Neuron (in vitro differentiated cells): ENCODE results near the gene CORO2B.

Experiments
- H2AFZ ChIP-seq: one replicate; pipeline ENCODE4 v1.6.1; 2013; ENCODE audit warnings: low read depth, mild to moderate bottlenecking, inconsistent platforms, low read length, moderate library complexity
- H3K27me3 ChIP-seq: one replicate; pipeline ENCODE4 v1.6.1; 2013; ENCODE audit warnings: low read length; ENCODE audit not compliant: insufficient read depth
- H3K36me3 ChIP-seq: one replicate; pipeline ENCODE4 v1.6.1; 2013; ENCODE audit warnings: low read length; ENCODE audit not compliant: insufficient read depth
- H3K4me1 ChIP-seq: one replicate; pipeline ENCODE4 v1.6.1; 2013; ENCODE audit warnings: low read length; ENCODE audit not compliant: insufficient read depth
- H3K4me3 ChIP-seq: 2 replicates; pipeline ENCODE4 v1.5.1; 2013; ENCODE audit warnings: mild to moderate bottlenecking, low read length, moderate library complexity
- H3K9me3 ChIP-seq: one replicate; pipeline ENCODE4 v1.6.1; 2013; ENCODE audit warnings: low read length

Gene CORO2B

DNA sequence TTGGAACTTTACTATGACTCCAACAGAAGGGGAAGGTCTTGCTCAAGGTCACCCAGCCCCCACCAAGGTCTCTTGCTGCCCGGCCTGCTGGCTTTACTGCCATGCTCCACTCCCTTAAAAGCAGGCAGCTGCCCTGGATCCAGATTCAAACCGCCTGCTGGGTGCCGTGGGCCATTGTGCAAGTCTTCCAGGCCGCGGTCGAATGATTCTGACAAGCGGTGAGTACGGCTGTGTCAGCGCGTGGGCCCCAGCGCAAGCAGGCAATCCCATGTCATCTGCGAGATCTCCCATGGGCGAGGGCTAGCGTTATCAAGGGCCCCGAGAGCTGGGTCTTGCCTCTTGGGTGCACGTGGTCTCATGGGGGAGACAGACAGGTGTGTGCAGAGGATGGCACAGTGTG is 37.6 kb downstream of the CORO2B start:
- peaks cover 28% of the 10 kb centered on the region for H3K4me1 ChIP-seq
- no peaks in the 10 kb centered on the region for H3K36me3 ChIP-seq
- no peaks in the 10 kb centered on the region for H3K27me3 ChIP-seq
- no peak overlapping the region for H2AFZ ChIP-seq
- H3K9me3 ChIP-seq = no peaks in the 10 kb centered on the region
- no peak overlapping the region for H3K4me3 ChIP-seq

DNA sequence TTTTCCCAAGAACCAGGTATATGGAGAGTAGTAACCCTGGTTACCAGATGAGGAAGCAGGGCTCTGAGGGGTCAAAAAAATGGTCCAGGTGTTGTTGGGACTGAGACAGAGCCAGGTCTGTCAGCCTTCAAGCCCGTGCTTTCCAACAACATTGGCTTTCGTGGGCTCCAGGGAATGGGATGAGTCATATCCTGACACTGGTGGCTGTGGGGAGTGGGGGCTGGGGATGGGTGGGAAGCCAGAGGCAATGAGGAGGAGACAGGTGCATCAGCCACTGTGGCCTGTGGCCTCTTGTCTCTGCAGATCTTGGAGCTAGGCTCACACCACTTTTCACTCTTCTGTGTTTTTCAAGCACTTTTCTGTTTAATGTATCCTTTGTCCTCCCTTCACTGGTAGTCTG is 38.2 kb downstream of the CORO2B start:
- no peaks in the 10 kb centered on the region for H3K36me3 ChIP-seq
- H3K4me1 ChIP-seq = peaks cover 28% of the 10 kb centered on the region
- H3K27me3 ChIP-seq = no peaks in the 10 kb centered on the region
- no peak overlapping the region for H2AFZ ChIP-seq
- H3K9me3 ChIP-seq = no peaks in the 10 kb centered on the region
- no peak overlapping the region for H3K4me3 ChIP-seq

DNA sequence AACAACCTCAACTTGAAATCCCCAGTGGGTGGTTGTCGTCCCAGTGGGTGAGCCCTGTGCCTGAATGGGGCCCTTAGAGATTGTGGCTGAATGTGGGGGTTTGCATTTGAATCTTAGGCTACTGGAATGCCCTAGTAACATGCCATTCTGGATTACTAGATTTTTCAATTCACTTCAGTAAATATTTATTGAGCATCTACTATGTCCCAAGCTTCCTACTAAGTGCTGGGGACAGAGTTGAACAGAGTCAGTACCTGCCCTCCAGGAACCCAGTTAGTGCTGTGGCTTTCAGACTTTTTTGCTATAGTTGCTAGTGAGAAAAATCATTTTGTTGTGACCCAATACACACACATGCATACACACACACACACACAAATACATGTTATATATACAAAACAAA is 39.0 kb downstream of the CORO2B start:
- no peak overlapping the region for H2AFZ ChIP-seq
- peaks cover 28% of the 10 kb centered on the region for H3K4me1 ChIP-seq
- no peak overlapping the region for H3K4me3 ChIP-seq
- no peaks in the 10 kb centered on the region for H3K36me3 ChIP-seq
- no peaks in the 10 kb centered on the region for H3K9me3 ChIP-seq
- H3K27me3 ChIP-seq = no peaks in the 10 kb centered on the region

- no peaks in the 10 kb centered on the region for H3K9me3 ChIP-seq
- H3K4me1 ChIP-seq = peaks cover 28% of the 10 kb centered on the region
- no peaks in the 10 kb centered on the region for H3K27me3 ChIP-seq
- no peak overlapping the region for H3K4me3 ChIP-seq
- no peak overlapping the region for H2AFZ ChIP-seq
- no peaks in the 10 kb centered on the region for H3K36me3 ChIP-seq
These were observed 39.6 kb downstream of the CORO2B start for GRCh38 chr15:68618394-68618793.

GRCh38 chr15:68618908-68619698 is 40.3 kb downstream of the CORO2B start:
- Histone ChIP-seq H3K27me3 (no peaks in the 10 kb centered on the region), H3K36me3 (no peaks in the 10 kb centered on the region), H3K4me1 (peaks cover 25% of the 10 kb centered on the region), H2AFZ (no peak overlapping the region), H3K4me3 (no peak overlapping the region), H3K9me3 (no peaks in the 10 kb centered on the region)

DNA sequence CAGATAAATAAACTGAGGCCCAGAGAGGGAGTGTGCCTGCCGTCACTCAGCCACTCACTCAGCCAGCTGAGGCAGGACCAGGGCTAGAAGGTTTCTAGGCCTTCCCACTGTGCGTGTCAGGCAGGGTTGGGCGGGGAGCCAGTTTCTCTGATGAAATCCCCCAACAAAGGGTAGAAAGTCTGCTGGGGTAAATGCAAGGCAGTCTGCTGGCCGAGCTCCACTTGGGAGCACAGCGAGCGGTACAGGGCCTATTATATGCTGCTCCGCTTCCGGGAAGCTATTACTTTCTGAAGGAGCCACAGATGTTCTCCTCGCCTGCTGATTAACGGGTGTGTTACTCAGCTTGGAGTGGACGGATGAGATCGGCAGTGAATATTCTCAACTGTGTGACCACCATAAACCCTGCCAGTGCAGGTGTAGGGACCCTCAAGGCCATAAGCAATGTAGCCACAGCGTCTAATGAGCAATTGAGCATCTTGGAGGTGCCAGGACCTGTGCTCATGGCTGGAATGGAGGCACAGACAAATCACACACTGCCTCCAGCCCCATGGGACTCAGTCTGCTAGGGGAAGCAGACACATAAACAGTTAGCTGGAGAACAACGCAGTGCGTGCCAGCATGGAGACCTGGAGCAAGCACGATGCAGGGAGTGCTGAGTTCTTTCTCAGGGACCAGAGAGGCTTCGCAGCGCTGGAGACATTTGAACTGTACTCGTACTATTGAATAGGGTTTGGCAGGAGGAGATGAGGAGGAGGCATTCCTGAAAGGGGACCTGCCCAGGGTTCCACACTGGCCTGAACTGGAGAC is 42.1 kb downstream of the CORO2B start:
- H2AFZ ChIP-seq = no peak overlapping the region
- H3K27me3 ChIP-seq = no peaks in the 10 kb centered on the region
- H3K36me3 ChIP-seq = no peaks in the 10 kb centered on the region
- H3K9me3 ChIP-seq = no peaks in the 10 kb centered on the region
- H3K4me1 ChIP-seq = peaks cover 15% of the 10 kb centered on the region
- no peak overlapping the region for H3K4me3 ChIP-seq

- H3K4me3 ChIP-seq = no peak overlapping the region
- H3K9me3 ChIP-seq = no peaks in the 10 kb centered on the region
- H3K4me1 ChIP-seq = peaks cover 15% of the 10 kb centered on the region
- no peak overlapping the region for H2AFZ ChIP-seq
- no peaks in the 10 kb centered on the region for H3K36me3 ChIP-seq
- H3K27me3 ChIP-seq = no peaks in the 10 kb centered on the region
These were observed 42.7 kb downstream of the CORO2B start for GRCh38 chr15:68621535-68621934.

GRCh38 chr15:68623301-68623892 is 44.6 kb downstream of the CORO2B start:
- H3K9me3 ChIP-seq = no peaks in the 10 kb centered on the region
- no peaks in the 10 kb centered on the region for H3K27me3 ChIP-seq
- H3K36me3 ChIP-seq = no peaks in the 10 kb centered on the region
- peaks cover 15% of the 10 kb centered on the region for H3K4me1 ChIP-seq
- no peak overlapping the region for H3K4me3 ChIP-seq
- no peak overlapping the region for H2AFZ ChIP-seq

- no peaks in the 10 kb centered on the region for H3K36me3 ChIP-seq
- peaks cover 19% of the 10 kb centered on the region for H3K4me1 ChIP-seq
- no peak overlapping the region for H2AFZ ChIP-seq
- no peaks in the 10 kb centered on the region for H3K27me3 ChIP-seq
- no peak overlapping the region for H3K4me3 ChIP-seq
- no peaks in the 10 kb centered on the region for H3K9me3 ChIP-seq
These were observed 47.1 kb downstream of the CORO2B start for GRCh38 chr15:68625853-68626252.

DNA sequence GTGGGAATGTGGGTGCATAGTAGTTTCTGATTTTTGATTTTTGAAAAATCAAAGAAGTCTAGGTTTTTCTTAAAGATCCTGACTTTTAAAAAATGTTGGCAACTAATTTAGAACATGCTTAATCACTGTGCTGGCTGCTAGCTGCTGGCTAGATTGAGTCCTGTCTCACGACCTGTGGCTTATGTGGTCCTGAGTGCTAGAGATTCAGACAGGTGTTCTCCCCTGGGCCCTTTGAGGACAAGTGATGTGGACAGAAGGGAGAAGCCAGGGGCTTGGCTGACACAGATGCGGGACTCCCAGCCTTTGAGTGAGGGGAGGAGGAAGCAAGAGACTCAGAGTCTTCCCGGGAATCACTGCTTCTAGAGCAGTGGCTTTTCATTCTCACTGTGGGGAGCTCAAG is 47.5 kb downstream of the CORO2B start:
- no peaks in the 10 kb centered on the region for H3K27me3 ChIP-seq
- no peak overlapping the region for H3K4me3 ChIP-seq
- no peak overlapping the region for H2AFZ ChIP-seq
- H3K36me3 ChIP-seq = no peaks in the 10 kb centered on the region
- H3K4me1 ChIP-seq = peaks cover 15% of the 10 kb centered on the region
- H3K9me3 ChIP-seq = no peaks in the 10 kb centered on the region

- no peak overlapping the region for H2AFZ ChIP-seq
- H3K27me3 ChIP-seq = no peaks in the 10 kb centered on the region
- H3K36me3 ChIP-seq = no peaks in the 10 kb centered on the region
- H3K9me3 ChIP-seq = no peaks in the 10 kb centered on the region
- H3K4me3 ChIP-seq = no peak overlapping the region
- H3K4me1 ChIP-seq = peaks cover 15% of the 10 kb centered on the region
These were observed 47.9 kb downstream of the CORO2B start for GRCh38 chr15:68626739-68627138.

DNA sequence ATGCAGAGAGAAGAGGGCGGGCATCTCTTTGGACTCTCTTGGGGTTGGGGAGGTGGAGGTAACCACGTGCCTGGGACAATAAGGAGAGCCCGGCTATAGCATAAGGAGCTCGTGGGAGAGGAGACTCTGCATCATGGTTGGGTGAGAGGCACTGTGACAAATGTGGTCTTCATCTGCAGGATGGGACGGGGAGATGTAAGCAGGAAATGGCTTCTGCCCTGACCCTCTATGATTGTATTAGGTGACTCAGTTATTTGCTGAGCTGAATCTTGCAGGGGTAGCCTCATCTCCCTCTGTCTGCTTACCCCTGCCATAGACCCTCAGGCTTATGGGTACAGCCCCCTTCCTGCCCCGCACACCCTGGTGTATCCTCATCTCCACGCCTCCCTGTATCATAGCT is 48.7 kb downstream of the CORO2B start:
- Histone ChIP-seq H3K36me3 (no peaks in the 10 kb centered on the region), H3K4me1 (peaks cover 15% of the 10 kb centered on the region), H3K9me3 (no peaks in the 10 kb centered on the region), H2AFZ (no peak overlapping the region), H3K27me3 (no peaks in the 10 kb centered on the region), H3K4me3 (no peak overlapping the region)

- H3K27me3 ChIP-seq = no peaks in the 10 kb centered on the region
- no peaks in the 10 kb centered on the region for H3K36me3 ChIP-seq
- H3K4me3 ChIP-seq = no peak overlapping the region
- H2AFZ ChIP-seq = no peak overlapping the region
- H3K9me3 ChIP-seq = no peaks in the 10 kb centered on the region
- H3K4me1 ChIP-seq = peaks cover 15% of the 10 kb centered on the region
These were observed 49.2 kb downstream of the CORO2B start for GRCh38 chr15:68627995-68628394.
